Medulla oblongata (tissue), 1 donor: ENCODE measurements around the gene TBC1D9B.
"Not testable (repeated sequence)": the region's sequence is repeated elsewhere in the genome, so short reads cannot be mapped to it uniquely, and the experiment has no call there.

Experiments
- DNase-seq: peaks from one replicate; pipeline ENCODE4 v3.0.0-alpha.2; 2015; ENCODE audit errors: extremely low spot score

Gene TBC1D9B

DNA sequence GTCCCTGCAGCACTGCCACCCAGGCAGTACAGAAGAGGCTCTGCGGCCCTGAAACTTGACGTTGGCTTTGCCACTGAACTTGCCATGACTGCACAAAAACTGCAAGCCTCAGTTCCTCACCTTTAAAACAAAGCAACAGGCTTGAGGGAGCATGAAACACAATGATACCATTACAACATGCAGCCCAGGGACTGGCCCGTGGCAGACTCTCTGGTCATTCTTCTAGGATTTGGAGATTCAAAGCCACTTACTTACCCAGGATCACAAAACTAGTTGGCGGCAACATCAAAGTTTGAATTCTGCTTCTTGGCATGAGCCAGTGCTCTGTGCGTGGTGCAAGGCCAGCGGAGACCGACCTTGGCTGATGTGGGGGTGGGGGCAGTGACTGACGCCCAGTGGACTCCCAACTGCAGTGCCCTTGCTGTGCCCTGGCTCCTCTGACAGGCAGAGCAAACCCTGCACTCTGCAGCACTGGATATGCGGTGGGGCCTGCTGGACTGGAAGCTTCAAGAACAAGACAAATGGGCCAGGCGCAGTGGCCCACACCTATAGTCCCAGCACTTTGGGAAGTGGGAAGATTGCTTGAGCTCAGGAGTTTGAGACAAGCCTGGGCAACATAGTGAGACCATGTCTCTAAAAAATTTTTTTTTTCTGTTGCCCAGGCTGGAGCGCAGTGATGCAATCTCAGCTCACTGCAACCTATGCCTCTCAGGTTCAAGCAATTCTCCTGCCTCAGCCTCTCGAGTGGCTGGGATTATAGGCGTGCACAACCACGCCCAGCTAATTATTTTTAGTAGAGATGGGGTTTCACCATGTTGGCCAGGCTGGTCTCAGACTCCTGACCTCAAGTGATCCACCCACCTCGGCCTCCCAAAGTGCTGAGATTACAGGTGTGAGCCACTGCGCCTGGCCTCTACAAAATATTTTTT lies 68.1 kb downstream of the TBC1D9B start:
- no peak for DNase-seq

DNA sequence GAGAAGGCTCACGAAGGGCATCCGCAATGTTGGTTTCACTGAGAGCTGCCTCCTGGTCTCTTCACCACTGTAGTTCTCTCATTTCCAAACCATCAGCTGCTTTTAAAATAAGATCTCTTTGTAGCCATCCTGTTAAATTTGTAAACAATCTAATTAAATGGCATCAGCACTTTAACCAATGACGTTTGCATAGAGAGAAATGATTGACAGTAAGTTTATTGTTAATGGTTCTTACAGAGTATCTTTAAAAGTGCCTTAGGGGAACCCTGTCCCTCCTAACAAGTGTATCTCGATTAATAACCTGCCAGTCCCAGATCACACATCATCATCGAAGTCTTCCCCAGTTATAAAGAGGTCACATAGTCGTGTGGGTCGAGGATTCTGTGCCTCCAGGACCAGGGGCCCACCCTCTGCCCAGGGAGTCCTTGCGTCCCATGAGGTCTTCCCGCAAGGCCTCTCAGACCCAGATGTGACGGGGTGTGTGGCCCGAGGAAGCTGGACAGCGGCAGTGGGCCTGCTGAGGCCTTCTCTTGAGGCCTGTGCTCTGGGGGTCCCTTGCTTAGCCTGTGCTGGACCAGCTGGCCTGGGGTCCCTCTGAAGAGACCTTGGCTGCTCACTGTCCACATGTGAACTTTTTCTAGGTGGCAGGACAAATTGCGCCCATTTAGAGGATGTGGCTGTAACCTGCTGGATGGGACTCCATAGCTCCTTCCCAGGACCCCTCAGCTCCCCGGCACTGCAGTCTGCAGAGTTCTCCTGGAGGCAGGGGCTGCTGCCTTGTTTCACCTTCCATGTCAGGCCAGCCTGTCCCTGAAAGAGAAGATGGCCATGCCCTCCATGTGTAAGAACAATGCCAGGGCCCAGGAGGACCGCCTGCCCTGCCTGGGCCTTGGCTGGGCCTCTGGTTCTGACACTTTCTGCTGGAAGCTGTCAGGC lies 70.4 kb downstream of the TBC1D9B start:
- no peak for DNase-seq

DNA sequence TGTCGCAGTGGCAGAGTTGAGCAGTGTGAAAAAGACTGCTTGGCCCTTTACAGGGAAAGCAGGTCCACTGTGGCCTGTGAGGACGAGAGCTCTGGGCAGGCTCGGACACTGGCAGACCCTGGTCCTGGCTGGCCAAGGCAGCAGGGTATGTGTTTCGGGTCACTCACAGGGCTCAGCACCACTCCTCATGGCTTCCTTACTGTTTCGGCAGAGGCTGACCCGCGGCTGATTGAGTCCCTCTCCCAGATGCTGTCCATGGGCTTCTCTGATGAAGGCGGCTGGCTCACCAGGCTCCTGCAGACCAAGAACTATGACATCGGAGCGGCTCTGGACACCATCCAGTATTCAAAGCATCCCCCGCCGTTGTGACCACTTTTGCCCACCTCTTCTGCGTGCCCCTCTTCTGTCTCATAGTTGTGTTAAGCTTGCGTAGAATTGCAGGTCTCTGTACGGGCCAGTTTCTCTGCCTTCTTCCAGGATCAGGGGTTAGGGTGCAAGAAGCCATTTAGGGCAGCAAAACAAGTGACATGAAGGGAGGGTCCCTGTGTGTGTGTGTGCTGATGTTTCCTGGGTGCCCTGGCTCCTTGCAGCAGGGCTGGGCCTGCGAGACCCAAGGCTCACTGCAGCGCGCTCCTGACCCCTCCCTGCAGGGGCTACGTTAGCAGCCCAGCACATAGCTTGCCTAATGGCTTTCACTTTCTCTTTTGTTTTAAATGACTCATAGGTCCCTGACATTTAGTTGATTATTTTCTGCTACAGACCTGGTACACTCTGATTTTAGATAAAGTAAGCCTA lies 71.3 kb downstream of the TBC1D9B start:
- no peak for DNase-seq

DNA sequence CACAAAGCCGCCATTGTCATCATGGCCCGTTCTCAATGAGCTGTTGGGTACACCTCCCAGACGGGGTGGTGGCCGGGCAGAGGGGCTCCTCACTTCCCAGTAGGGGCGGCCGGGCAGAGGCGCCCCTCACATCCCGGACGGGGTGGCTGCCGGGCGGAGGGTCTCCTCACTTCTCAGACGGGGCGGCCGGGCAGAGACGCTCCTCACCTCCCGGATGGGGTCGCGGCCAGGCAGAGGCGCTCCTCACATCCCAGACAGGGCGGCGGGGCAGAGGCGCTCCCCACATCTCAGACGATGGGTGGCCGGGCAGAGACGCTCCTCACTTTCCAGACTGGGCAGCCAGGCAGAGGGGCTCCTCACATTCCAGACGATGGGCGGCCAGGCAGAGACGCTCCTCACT lies 72.8 kb downstream of the TBC1D9B start:
- not testable (repeated sequence) for DNase-seq

DNA sequence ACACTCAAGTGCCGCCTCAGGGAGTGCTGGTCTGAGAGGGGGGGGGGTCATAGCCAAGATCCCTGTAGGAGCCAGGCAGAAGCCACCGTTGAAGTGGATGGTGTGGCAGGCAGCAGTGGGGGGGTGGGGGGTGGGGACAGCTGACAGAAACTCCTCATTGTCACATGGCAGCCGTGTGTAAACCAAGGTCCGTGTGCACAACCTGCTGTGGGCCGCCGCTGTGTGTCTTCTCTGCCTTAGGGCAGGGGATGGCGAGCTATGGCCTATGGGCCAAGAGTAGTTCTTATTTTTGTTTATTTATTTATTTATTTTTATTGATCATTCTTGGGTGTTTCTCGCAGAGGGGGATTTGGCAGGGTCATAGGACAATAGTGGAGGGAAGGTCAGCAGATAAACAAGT lies 73.6 kb downstream of the TBC1D9B start:
- no peak for DNase-seq

DNA sequence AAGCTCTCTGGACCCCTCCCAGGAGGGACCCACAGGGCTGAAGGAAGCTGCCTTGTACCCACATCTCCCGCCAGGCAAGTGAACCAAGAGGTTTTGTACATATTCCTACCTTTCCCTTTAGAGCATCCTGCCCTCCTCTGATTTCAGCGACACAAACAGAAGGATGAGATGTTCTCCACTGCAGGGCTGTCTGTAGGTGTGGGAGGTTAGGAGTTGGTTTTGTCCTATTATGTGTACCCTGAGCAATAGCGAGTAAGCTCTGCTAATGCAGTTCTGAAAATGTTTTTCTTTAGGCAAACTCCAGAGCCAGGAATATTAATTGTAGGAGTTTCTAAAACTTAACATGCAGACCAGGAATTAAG lies 74.0 kb downstream of the TBC1D9B start:
- no peak for DNase-seq

DNA sequence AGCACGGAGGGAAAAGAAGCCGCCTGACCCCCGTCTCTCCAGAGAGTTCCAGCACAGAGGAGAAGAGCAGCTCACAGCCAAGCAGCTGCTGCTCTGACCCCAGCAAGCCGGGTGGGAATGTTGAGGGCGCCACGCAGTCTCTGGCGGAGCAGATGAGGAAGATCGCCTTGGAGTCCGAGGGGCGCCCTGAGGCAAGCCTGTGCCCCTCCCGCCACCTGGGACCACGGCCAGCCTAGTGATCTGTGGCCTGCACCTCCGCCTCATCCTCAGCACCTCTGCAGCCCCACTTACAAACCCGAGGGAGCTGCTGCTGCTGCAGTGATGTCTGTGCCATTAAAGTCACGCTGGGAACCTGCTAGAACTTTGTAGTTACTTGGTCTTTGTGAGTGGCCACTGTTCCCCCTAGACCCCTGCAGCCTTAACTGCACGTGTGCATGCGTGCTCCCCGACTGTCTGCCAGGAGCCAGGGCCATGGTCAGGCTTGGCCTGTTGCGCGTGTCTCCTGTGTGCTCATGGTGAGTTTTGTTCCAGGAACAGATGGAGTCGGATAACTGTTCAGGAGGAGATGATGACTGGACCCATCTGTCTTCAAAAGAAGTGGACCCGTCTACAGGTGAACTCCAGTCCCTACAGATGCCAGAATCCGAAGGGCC lies 74.5 kb downstream of the TBC1D9B start:
- no peak for DNase-seq

DNA sequence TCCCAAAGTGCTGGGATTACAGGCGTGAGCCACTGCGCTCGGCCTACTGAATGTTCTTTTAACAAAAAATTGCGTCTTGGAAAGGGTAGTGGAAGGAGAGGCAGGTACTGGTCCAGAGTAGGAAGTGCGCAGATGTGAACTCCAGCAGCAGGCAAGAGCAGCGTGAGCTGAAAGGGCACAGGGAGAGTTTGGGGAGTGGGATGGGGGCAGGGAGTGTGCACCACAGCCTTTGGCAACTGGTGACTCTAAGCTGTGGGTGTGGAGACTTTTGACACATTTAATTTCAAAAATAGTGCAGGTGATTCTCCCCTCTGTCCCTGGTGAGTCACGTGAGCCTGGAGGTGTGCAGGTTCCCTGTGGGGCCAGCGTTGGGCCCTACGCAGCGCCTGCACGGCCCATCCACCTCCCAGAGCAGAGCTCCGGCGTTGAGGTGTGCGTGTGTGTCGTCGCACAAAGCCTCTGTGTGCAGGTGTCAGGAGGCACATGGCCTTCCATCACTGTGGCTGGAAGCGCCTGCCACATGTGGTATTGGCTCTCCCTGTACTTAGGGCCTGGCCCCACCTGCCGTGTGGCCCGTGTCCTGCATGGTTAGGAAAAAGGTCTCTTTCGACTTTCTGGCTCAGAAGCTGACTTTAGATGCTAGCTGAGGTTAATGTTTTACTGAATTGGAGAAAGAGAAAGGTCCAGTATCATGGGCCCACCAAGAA lies 75.5 kb downstream of the TBC1D9B start:
- DNase-seq = no peak

DNA sequence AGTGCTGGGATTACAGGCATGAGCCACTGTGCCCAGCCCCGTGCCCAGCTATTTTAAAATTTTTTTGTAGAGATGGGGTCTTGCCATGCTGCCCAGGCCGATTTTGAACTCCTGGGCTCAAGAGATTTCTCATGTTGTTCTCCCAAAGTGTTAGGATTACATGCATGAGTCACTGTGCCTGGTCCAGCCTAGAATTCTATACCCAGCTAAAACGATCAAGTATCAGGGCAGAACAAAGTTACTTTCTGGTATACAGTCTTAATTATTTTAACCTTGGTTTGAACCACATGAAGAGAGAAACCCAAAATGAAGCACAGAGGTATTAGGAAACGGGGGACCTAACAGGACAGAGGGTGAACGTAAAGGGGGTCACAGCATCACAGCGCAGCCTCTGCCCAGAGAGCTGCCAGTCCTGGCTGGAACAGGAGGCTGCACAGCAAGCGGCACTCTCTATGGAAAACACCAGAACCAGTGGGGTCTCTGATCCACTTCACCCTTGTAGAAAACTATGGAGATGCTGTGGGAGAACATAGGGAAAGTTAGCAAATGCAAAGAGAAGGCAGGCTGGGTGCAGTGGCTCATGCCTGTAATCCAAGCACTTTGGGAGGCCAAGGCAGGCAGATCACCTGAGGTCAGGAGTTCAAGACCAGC lies 76.8 kb downstream of the TBC1D9B start:
- no peak for DNase-seq

DNA sequence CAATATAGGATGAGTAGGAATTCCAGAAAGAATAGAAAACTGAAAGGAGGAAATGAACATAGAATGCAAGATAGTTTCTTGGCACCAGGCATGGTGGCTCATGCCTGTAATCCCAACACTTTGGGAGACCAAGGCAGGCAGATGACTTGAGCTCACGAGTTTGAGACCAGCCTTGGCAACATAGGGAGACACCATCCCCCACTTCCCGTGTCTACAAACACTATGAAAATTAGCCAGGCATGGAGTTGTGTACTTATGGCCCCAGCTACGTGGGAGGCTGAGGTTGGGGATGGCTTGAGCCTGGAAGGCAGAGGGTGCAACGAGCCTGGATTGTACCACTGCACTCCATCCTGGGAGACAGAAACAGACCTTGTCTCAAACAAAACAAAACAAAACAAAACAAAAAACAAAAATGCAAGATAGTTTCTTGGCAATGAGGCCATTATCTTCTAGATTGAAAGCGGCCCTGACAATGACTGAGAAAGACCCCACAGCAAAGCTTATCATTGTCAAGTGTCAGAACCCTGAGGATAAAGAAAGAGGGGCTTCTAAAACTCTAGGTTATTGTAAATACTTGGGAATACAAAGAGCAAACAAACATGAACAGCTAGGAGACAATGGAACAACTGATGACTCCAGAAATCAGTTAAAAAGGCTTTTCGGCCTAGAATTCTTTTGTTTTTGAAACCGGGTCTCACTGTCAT lies 77.8 kb downstream of the TBC1D9B start:
- DNase-seq = no peak

DNA sequence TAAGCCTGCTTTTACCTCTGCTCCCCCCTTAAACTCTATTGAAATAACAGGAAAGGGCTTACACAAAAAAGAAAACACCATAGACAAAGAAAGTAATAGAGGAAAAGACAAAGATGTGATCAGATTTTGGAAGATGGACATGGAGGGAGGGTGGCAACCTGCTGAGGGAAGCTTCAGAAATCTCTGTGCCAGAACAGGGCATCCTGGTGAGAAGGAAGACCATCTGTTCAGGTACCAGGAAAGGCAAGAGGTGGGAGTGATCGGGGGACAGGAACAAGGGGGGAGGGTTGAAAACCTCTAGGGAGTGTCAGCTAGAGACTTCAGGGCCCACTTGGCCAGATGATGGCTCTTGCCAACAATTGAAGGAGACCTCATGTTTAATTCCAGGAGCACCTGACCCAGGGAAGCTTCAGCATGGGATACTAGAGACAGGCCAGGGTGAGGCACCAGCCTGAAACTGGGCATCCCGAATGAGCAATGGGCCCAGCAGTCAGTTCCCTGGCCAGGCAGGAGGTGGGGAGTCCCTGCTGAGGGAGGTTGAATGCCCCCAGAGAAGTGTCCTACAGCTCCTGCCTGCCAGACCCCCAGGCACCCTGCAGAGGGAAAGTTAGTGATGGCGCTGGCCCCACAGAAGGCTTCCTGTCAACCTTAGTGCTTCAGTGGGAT lies 78.8 kb downstream of the TBC1D9B start:
- DNase-seq = no peak

DNA sequence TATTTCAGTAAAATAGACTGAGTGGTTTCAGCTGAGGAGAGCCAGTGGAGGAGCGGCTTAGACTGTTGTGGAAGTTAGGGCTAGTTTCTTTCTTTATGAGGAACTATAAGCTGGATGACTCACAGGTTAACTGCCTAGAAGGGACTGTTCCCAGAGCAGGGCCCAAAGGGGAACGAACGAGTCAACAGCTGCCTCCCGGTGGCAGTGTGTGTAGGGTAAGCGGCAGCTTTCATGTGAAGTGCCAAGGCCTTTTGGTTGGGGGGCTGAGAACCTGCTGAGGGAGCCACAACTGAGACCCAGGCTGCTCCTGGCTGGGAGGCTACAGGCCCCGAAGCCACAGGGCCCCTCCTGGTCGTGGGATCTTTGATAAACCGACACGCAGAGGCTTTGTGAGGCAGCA lies 80.0 kb downstream of the TBC1D9B start:
- DNase-seq = peak; percentile 41

DNA sequence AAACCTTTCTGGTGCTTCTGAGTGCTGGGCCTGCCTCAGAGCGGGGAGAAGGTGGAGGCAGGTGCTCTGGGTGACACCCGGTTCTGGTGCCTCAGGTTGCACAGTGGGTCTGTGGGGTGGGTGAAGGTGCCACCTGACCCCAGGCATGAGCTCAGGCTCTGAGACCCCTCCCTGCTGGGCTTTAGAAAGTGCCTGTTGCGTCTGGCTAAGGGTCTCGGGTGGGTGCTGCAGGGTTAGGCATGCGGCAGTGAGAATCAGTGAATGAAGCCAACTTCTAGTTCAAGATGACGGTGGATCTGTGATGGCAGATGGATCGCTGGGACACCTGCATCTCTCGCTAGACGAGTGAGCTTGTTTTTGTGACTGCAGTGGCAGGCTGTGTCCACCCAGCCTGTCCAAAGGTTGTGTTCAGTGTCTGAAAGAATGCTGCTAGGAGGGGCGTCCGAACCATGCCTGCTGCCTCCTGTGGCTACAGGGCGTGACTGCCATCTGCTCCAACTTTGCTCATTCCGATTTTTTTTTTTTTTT lies 82.0 kb downstream of the TBC1D9B start:
- DNase-seq = no peak

DNA sequence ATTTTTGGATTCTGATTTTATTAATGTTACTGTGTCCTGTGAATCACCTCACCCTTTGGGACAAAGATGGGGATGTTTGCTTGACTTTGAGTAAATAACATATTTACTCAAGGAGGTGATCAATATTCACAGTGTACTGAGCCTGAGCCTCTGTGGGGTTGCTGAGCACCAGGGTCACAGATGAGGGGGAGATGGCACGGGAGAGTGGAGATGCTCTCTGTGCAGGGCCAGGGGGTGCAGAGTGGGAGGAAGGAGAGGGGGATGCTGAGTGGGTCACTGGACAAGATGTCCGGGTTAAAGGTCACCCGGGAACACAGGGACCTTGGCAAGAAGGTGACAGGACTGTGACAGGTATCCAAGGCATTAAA lies 83.0 kb downstream of the TBC1D9B start:
- DNase-seq = no peak

DNA sequence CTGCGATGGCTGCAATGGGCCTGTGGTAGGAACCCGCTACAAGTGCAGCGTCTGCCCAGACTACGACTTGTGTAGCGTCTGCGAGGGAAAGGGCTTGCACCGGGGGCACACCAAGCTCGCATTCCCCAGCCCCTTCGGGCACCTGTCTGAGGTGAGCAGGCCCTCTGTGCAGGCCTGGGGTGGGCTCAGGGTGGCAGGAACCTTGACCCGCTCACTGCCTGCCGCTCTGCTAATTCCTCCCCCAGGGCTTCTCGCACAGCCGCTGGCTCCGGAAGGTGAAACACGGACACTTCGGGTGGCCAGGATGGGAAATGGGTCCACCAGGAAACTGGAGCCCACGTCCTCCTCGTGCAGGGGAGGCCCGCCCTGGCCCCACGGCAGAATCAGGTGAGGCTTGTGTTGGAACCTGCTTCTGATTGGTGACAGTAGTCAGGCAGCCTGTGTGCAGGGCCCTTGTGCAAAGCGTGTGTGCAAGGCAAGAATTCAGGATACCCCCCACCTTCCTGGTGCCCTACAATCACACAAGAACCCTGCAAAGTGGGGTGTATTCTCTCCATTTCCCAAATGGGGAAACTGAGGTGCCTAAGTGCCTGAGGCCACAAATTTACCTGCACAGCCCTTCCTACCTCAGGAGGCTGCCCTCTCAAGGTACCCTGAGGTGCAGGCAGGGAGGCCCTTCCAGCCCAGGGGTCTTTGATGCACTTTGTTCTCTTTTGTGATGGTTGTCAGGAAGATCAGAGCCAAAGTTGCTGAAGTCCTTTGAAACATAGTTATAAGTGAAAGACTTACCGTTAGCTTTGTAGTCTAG lies 83.6 kb downstream of the TBC1D9B start:
- no peak for DNase-seq

DNA sequence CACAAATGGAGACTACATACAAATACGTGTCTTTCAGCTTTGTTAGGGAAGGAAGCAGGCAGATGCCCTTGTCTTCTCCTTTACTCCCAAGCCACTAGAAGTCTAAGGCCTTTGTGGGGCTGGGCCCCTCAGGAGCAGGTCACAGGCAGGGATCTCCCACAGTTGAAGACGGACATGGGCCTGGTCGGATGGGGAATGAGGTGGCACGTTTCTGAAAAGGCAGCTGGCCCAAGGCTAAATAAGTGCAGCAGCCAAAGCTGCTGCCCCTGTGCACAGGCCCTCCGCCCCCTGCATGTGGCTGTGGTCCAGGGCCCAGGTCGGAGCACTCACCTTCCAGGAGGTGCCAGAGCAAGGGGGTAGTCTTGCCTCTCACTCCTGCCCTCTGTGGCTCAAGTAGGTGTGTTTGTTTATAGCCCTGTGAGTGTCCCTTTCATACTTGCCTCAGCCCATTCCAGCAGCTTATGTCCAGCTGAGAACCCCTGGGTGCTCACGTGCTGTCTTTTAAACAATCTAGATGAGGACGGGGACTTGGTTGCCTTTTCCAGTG lies 85.2 kb downstream of the TBC1D9B start:
- DNase-seq = no peak

DNA sequence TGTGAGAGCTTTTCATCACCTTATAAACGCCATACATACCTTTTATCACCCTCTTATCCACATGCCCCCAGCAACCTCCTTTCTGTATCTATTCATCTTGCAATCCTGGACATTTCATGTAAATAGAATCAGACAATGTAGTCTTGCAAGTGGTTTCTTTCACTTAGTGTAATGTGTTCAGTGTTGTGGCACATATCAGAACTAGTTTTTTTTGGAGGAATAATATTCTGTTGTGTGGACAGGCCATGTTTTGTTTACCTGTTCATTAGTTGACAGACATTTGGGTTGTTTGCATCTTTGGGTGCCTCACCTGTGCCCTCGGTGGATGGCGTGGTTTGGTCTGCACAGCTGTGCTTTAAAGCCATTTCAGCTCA lies 85.7 kb downstream of the TBC1D9B start:
- peak; percentile 33 for DNase-seq
